HL-60 (cell line): ENCODE data around the gene INTS11.
A peak's percentile ranks its signal among the peaks of the same experiment; 100 is the strongest.

Source experiments
- DNase-seq, 2 experiments: peaks; one replicate each; pipeline ENCODE4 v3.0.0-alpha.2; 2010 to 2020; ENCODE audit warnings: low read depth in 1 of 2, low spot score in 1 of 2
- H3K27ac ChIP-seq: fragments of 250-450 bp; sonication (Bioruptor Pico); replicated peaks from 2 replicates; pipeline ENCODE4 v1.5.1; 2020; ENCODE audit warnings: mild to moderate bottlenecking, moderate library complexity
- H3K27me3 ChIP-seq: fragments of 250-450 bp; sonication (Bioruptor Pico); 2 replicates; pipeline ENCODE4 v1.5.1; 2021; ENCODE audit warnings: mild to moderate bottlenecking, moderate library complexity; ENCODE audit not compliant: insufficient read depth, poor library complexity, severe bottlenecking
- H3K4me3 ChIP-seq: replicated peaks from 2 replicates; pipeline ENCODE4 v1.5.1; 2011; ENCODE audit warnings: mild to moderate bottlenecking, control low read depth, low read length; ENCODE audit not compliant: insufficient read depth
- GABPA ChIP-seq: IDR thresholded peaks from 2 replicates; pipeline ENCODE4 v1.6.1; 2012; ENCODE audit warnings: low read depth
- POLR2AphosphoS5 ChIP-seq: IDR thresholded peaks from 2 replicates; pipeline ENCODE4 v1.6.1; 2012; ENCODE audit warnings: low read depth
- REST ChIP-seq: IDR thresholded peaks from 2 replicates; pipeline ENCODE4 v1.6.1; 2012; ENCODE audit warnings: low read depth; ENCODE audit not compliant: insufficient replicate concordance
- SPI1 ChIP-seq: IDR thresholded peaks from 2 replicates; pipeline ENCODE4 v1.6.1; 2012; ENCODE audit warnings: low read depth, mild to moderate bottlenecking, borderline replicate concordance
- TF ChIP-seq, protein P1 (sequence below): IDR thresholded peaks from one replicate; pipeline ENCODE4 v1.5.1; 2011; ENCODE audit warnings: low read length, control low read depth, inconsistent platforms; ENCODE audit not compliant: insufficient read depth

Gene INTS11

DNA sequence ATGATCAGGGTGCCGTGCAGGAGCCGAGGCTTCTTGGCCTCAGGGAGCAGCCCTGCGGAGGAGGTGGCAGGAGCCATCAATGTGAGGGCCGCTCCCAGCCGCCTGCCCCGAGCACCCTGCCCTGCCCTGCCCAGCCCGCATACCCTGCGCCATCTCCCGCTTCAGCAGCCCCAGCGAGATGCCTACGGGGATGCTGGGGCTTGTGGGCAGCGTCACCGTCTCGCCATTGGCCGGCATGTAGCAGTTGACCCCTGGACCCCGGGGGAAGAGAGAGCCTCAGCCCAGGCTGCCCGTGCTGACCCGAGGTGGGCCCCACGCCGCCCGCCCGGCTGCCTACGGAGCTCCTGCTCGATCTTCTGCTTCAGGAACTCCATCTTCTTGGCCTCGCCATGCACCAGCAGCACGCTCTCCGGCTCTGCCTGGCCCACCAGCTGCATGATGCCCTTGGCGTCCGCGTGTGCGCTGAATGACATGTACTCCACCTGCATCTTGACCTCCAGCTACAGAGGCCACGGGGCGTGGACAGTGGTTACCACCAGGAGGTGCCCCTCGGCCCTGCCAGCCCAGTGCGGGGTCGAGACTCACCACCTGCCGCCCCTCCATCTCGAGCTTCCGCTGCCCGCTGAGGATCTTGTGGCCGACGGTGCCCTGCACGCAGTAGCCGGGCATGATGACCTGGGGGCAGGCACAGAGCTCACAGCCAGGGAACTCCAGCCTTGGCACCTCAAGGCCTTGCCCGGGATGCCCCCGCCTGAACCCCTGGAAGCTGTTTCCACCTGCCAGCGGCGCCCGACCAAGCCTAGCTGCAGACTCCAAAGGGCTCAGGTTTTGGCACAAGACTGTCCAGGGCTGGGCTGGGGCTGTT lies 11.8 kb downstream of the INTS11 start:
- Histone ChIP-seq H3K27me3 (no peaks in the 10 kb centered on the region), H3K4me3 (no peak overlapping the region), H3K27ac (no peak overlapping the region)
- DNase-seq: no peak
- TF ChIP-seq REST: no peak
- peak; percentile 6; the same call in 1 of the 2 replicates for TF ChIP-seq POLR2AphosphoS5

- Histone ChIP-seq H3K27ac (no peak overlapping the region), H3K4me3 (no peak overlapping the region), H3K27me3 (no peaks in the 10 kb centered on the region)
- TF ChIP-seq, protein P1, sequence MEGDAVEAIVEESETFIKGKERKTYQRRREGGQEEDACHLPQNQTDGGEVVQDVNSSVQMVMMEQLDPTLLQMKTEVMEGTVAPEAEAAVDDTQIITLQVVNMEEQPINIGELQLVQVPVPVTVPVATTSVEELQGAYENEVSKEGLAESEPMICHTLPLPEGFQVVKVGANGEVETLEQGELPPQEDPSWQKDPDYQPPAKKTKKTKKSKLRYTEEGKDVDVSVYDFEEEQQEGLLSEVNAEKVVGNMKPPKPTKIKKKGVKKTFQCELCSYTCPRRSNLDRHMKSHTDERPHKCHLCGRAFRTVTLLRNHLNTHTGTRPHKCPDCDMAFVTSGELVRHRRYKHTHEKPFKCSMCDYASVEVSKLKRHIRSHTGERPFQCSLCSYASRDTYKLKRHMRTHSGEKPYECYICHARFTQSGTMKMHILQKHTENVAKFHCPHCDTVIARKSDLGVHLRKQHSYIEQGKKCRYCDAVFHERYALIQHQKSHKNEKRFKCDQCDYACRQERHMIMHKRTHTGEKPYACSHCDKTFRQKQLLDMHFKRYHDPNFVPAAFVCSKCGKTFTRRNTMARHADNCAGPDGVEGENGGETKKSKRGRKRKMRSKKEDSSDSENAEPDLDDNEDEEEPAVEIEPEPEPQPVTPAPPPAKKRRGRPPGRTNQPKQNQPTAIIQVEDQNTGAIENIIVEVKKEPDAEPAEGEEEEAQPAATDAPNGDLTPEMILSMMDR: no peak
- TF ChIP-seq POLR2AphosphoS5 (no peak), GABPA (no peak), REST (no peak), SPI1 (no peak)
- no peak for DNase-seq
These were observed 13.1 kb downstream of the INTS11 start for GRCh38 chr1:1311107-1312104.

DNA sequence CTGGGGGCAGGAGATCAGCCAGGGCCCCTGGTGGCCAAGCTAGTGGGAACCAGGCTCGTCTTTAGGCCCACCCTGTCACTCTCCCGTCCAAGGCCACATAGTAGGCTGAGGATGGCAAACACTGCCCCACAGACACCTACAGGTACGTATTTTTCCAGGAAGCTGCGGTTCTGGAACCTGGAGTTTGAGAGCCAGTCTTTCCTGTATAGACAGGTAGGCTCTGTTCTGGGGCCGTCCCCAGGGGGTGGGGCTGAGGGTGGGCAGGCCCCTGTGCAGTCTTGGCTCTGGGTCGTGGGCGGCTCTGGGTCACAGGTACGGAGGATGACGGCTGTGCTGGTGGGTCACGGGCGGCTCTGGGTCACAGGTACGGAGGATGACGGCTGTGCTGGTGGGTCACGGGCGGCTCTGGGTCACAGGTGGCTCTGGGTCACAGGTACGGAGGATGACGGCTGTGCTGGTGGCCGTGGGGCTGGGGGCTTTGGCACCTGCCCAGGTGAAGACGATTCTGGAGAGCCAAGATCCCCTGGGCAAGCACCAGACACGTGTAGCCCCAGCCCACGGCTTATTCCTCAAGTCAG lies 13.9 kb downstream of the INTS11 start:
- H3K27ac ChIP-seq: no peak overlapping the region
- H3K4me3 ChIP-seq: no peak overlapping the region
- TF ChIP-seq, protein P1: no peak
- TF ChIP-seq GABPA (no peak), POLR2AphosphoS5 (no peak), REST (no peak), SPI1 (no peak)
- H3K27me3 ChIP-seq: no peaks in the 10 kb centered on the region
- DNase-seq: no peak
